ENCODE data around the gene FAF1.

Gene FAF1

GRCh38 chr1:50983219-50983802 is 23.2 kb upstream of the FAF1 start (continued):
- peak; percentile 44; the same call in 1 of the 2 replicates for TF ChIP-seq FEZF1 (tag by site-specific recombination; IDR thresholded peaks at IDR 0.05)
- 0 out of 2 replicates have a peak, but pooled peaks have one; percentile 25 for TF ChIP-seq ZNF335 (tag by site-specific recombination; conservative IDR thresholded peaks at IDR 0.05)
- TF ChIP-seq ZNF175 (tag by site-specific recombination; IDR thresholded peaks at IDR 0.05) = no peak
- peak; percentile 25; the same call in 1 of the 2 replicates for TF ChIP-seq ZNF580 (tag by site-specific recombination; IDR thresholded peaks at IDR 0.05)
- no peak for TF ChIP-seq YY1 (tag by site-specific recombination; IDR thresholded peaks at IDR 0.05)
- no peak for TF ChIP-seq PRDM4 (tag by site-specific recombination; IDR thresholded peaks at IDR 0.05)
- 0 out of 2 replicates have a peak, but pooled peaks have one; percentile 13 for TF ChIP-seq PRDM6 (tag by site-specific recombination; IDR thresholded peaks at IDR 0.05)

- ChIA-PET CTCF (interaction anchor here (1.2 kb wide), 1 partner anchor 206 kb away, joined by 3 read pairs; no protein-coding TSS in a partner anchor), POLR2A (interaction anchor here (1.6 to 8.1 kb wide), 3 partner anchors 10 to 23 kb away, joined by 3 to 157 read pairs (median 21); partner anchors contain the start of gene CDKN2C)
- peaks cover 16% of the 10 kb centered on the region for H3K4me1 ChIP-seq (ENCODE audit: control insufficient read depth, insufficient read depth, low read length)
- no peaks in the 10 kb centered on the region for H3K9me3 ChIP-seq (ENCODE audit: control insufficient read depth, insufficient read depth, low read depth, low read length)
- no peaks in the 10 kb centered on the region for H3K36me3 ChIP-seq (ENCODE audit: control insufficient read depth in 2 of 2, insufficient read depth in 1 of 2, low read length in 2 of 2)
- H3K27ac ChIP-seq (ENCODE audit: extremely low read depth, low read depth, low read length) = no peak overlapping the region
- TF ChIP-seq ZNF645 (tag by site-specific recombination; IDR thresholded peaks at IDR 0.05) (no peak), ATF2 (tag by site-specific recombination; IDR thresholded peaks at IDR 0.05; ENCODE audit: low read depth) (no peak), KLF7 (tag by site-specific recombination; IDR thresholded peaks at IDR 0.05; ENCODE audit: borderline replicate concordance) (no peak), ZBTB8A (tag by site-specific recombination; IDR thresholded peaks at IDR 0.05) (no peak), ZNF157 (tag by site-specific recombination; IDR thresholded peaks at IDR 0.05) (no peak), ZBTB20 (tag by site-specific recombination; IDR thresholded peaks at IDR 0.05) (no peak), PATZ1 (tag by site-specific recombination; IDR thresholded peaks at IDR 0.05) (no peak), PRDM2 (tag by site-specific recombination; IDR thresholded peaks at IDR 0.05; ENCODE audit: borderline replicate concordance) (no peak), SP2 (tag by site-specific recombination; IDR thresholded peaks at IDR 0.05) (no peak), ZNF223 (tag by site-specific recombination; IDR thresholded peaks at IDR 0.05) (no peak), ZBTB21 (tag by site-specific recombination; IDR thresholded peaks at IDR 0.05) (no peak), HOXD13 (CRISPR knock-in tag; IDR thresholded peaks at IDR 0.05; ENCODE audit: borderline replicate concordance) (no peak), ZNF211 (tag by site-specific recombination; IDR thresholded peaks at IDR 0.05; ENCODE audit: low read depth) (no peak), ZNF426 (tag by site-specific recombination; IDR thresholded peaks at IDR 0.05) (no peak)
- H3K4me3 ChIP-seq (ENCODE audit: low read depth, low read length) = peak overlapping the region; percentile 12; the same call in 1 of the 2 replicates
These were observed 22.5 kb upstream of the FAF1 start for GRCh38 chr1:50982611-50983010.

All from HEK293 (cell line).